GM23338 (cell line): ENCODE measurements around the gene SERPINB12. TPM values are rescaled to one million over a fixed set of nuclear protein-coding genes. Genes with fewer than 3 reads are reported as not detected.

Experiments used
- ATAC-seq: fragments of 200-7000 bp; cut with Tn5 transposase; 3 replicates; pipeline ENCODE4 v1.9.1; 2020
- DNase-seq: peaks from one replicate; pipeline ENCODE4 v3.0.0-alpha.2; 2015; ENCODE audit warnings: low spot score
- H2AFZ ChIP-seq: fragments of 200-600 bp; sonication (generic); 2 replicates; pipeline ENCODE4 v1.8.0; 2016; ENCODE audit warnings: antibody characterized with exemption, mild to moderate bottlenecking, moderate library complexity
- H3F3A ChIP-seq: fragments of 200-600 bp; sonication (generic); replicated peaks from 2 replicates; pipeline ENCODE4 v1.8.0; 2017; ENCODE audit warnings: antibody characterized with exemption, mixed run types, low read depth
- H3K27ac ChIP-seq: fragments of 200-600 bp; sonication (generic); 2 replicates; pipeline ENCODE4 v1.6.1; 2016; ENCODE audit warnings: low read depth
- H3K27me3 ChIP-seq: fragments of 200-600 bp; sonication (generic); 2 replicates; pipeline ENCODE4 v1.8.0; 2016; ENCODE audit warnings: mild to moderate bottlenecking, mixed run types, moderate library complexity; ENCODE audit not compliant: insufficient read depth
- H3K36me3 ChIP-seq: fragments of 200-600 bp; sonication (generic); 2 replicates; pipeline ENCODE4 v1.8.0; 2016; ENCODE audit warnings: mild to moderate bottlenecking; ENCODE audit not compliant: insufficient read depth
- H3K4me1 ChIP-seq: fragments of 200-600 bp; sonication (generic); 2 replicates; pipeline ENCODE4 v1.8.0; 2016; ENCODE audit warnings: mild to moderate bottlenecking, moderate library complexity; ENCODE audit not compliant: insufficient read depth
- H3K4me2 ChIP-seq: fragments of 200-600 bp; sonication (generic); 2 replicates; pipeline ENCODE4 v1.7.1; 2017; ENCODE audit warnings: mixed run types
- H3K4me3 ChIP-seq: fragments of 200-600 bp; sonication (generic); 2 replicates; pipeline ENCODE4 v1.6.1; 2016; ENCODE audit warnings: mixed run types
- H3K79me2 ChIP-seq: fragments of 200-600 bp; sonication (generic); replicated peaks from 2 replicates; pipeline ENCODE4 v1.8.0; 2017; ENCODE audit warnings: mild to moderate bottlenecking; ENCODE audit not compliant: insufficient read depth
- H3K9me2 ChIP-seq: fragments of 200-600 bp; sonication (generic); 2 replicates; pipeline ENCODE4 v1.8.0; 2017; ENCODE audit not compliant: insufficient read depth
- H4K20me1 ChIP-seq: fragments of 200-600 bp; sonication (generic); replicated peaks from 2 replicates; pipeline ENCODE4 v1.8.0; 2017; ENCODE audit warnings: mild to moderate bottlenecking; ENCODE audit not compliant: insufficient read depth
- H3K27ac Mint-ChIP-seq: 2 replicates; pipeline ENCODE4 v1.8.0; 2020; ENCODE audit warnings: inconsistent platforms, mild to moderate bottlenecking, moderate library complexity, mixed read lengths
- H3K27me3 Mint-ChIP-seq: 3 replicates; pipeline ENCODE4 v1.8.0; 2022; ENCODE audit warnings: low read depth, mild to moderate bottlenecking, moderate library complexity, mixed read lengths, inconsistent platforms; ENCODE audit not compliant: insufficient read depth, poor library complexity
- H3K36me3 Mint-ChIP-seq: 3 replicates; pipeline ENCODE4 v1.8.0; 2021; ENCODE audit warnings: low read depth, mild to moderate bottlenecking, inconsistent platforms, moderate library complexity, mixed read lengths
- H3K4me1 Mint-ChIP-seq: 3 replicates; pipeline ENCODE4 v1.8.0; 2020; ENCODE audit warnings: mild to moderate bottlenecking, inconsistent platforms, mixed read lengths
- H3K4me3 Mint-ChIP-seq: 3 replicates; pipeline ENCODE4 v1.8.0; 2021; ENCODE audit warnings: moderate library complexity, mild to moderate bottlenecking, inconsistent platforms, mixed read lengths
- H3K9me3 Mint-ChIP-seq: 3 replicates; pipeline ENCODE4 v1.8.0; 2020; ENCODE audit warnings: moderate library complexity, mild to moderate bottlenecking, inconsistent platforms, mixed read lengths
- CREB1 ChIP-seq: fragments of 250-450 bp; sonication (Bioruptor Pico); IDR thresholded peaks from 2 replicates; pipeline ENCODE4 v1.5.0; 2020; ENCODE audit warnings: low read depth, mild to moderate bottlenecking, moderate library complexity
- EZH2 ChIP-seq: fragments of 200-600 bp; sonication (generic); IDR thresholded peaks from one replicate; pipeline ENCODE4 v1.8.0; 2017; ENCODE audit warnings: antibody characterized with exemption, mild to moderate bottlenecking, low read depth; ENCODE audit not compliant: unreplicated experiment
- EZH2phosphoT487 ChIP-seq: fragments of 200-600 bp; sonication (generic); IDR thresholded peaks from one replicate; pipeline ENCODE4 v1.8.1; 2018; ENCODE audit warnings: antibody characterized with exemption; ENCODE audit not compliant: unreplicated experiment
- JUNB ChIP-seq: IDR thresholded peaks from one replicate; pipeline ENCODE4 v1.6.1; 2016; ENCODE audit warnings: antibody characterized with exemption; ENCODE audit not compliant: unreplicated experiment
- NANOG ChIP-seq: IDR thresholded peaks from 2 replicates; pipeline ENCODE4 v1.6.1; 2016; ENCODE audit warnings: antibody characterized with exemption, borderline replicate concordance
- POLR2AphosphoS5 ChIP-seq: IDR thresholded peaks from 2 replicates; pipeline ENCODE4 v1.6.1; 2016; ENCODE audit warnings: antibody characterized with exemption, low read depth
- REST ChIP-seq: IDR thresholded peaks from one replicate; pipeline ENCODE4 v1.6.1; 2018; ENCODE audit warnings: antibody characterized with exemption; ENCODE audit not compliant: unreplicated experiment
- ZNF462 ChIP-seq: fragments of 250-450 bp; sonication (Bioruptor Pico); IDR thresholded peaks from 2 replicates; pipeline ENCODE4 v1.5.0; 2020; ENCODE audit warnings: mild to moderate bottlenecking, moderate library complexity
- polyA plus RNA-seq: library from polyadenylated mRNA; unstranded; fragments of >200 nt; fragmentation: Nextera tagmentation; extraction: Ambion mirVana; gene quantifications from 2 replicates; pipeline ENCODE4 v1.2.1, GENCODE V29; 2016
- total RNA-seq: library from RNA; depleted of rRNA; stranded (reverse); fragments of >200 nt; shearing (Covaris generic); gene quantifications from 2 replicates; pipeline ENCODE4 v1.2.3, GENCODE V29; 2014

Gene SERPINB12
- total and polyA plus RNA-seq, 2 experiments from 2014 or later: not detected

GRCh38 chr18:63528863-63529492, 13.2 kb upstream of the SERPINB12 start (continued):
- TF ChIP-seq ZNF462 (CRISPR knock-in tag) (no peak), REST (no peak), POLR2AphosphoS5 (no peak), EZH2 (no peak)

- Mint-ChIP-seq H3K9me3 (no peaks in the 10 kb centered on the region), H3K27ac (no peak overlapping the region), H3K36me3 (no peaks in the 10 kb centered on the region), H3K4me1 (no peaks in the 10 kb centered on the region; the same call in 2 of the 3 replicates), H3K4me3 (no peak overlapping the region), H3K27me3 (no peaks in the 10 kb centered on the region)
- DNase-seq (no peak), ATAC-seq (no peak)
- Histone ChIP-seq H3F3A (no peaks in the 10 kb centered on the region), H4K20me1 (no peaks in the 10 kb centered on the region), H3K9me2 (no peaks in the 10 kb centered on the region), H3K4me2 (no peak overlapping the region), H3K79me2 (no peaks in the 10 kb centered on the region), H3K36me3 (no peaks in the 10 kb centered on the region), H2AFZ (no peak overlapping the region), H3K27me3 (no peaks in the 10 kb centered on the region), H3K4me1 (no peaks in the 10 kb centered on the region), H3K4me3 (no peak overlapping the region), H3K27ac (no peak overlapping the region)
- TF ChIP-seq CREB1 (no peak), POLR2AphosphoS5 (no peak), EZH2phosphoT487 (no peak), JUNB (no peak), NANOG (no peak)
Measured at GRCh38 chr18:63532471-63532870, 9.7 kb upstream of the SERPINB12 start.
